ENCODE results near the gene MYD88. TPM values are rescaled to one million over a fixed set of nuclear protein-coding genes. Genes with fewer than 3 reads are reported as not detected.

MYD88 gene
- total and polyA plus RNA-seq, 7 donors, result 27.8 to 74.0 (median 39.7) TPM

DNA sequence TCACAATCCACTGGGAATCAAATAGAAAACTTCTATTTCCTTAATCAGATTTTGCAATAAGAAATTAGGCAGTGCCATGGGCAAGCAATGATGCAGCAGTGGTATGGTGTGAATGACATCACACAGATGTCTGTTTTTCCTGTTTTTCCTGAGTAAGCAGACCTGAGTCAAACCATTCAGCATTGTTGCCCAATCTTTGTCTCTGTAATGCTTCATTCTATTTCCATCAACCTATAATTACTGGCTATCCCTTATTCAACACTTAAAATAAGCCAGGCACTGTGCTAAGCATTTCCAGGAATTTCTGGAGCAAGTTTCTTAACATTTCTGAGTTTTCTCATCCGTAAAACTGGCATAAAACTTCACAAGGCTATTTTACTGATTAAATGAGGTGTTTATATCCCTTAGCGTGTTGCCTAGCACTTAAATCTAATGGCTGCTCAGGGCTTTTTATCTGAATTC, 15.6 kb downstream of the MYD88 start:
- 79 to 86% methylated on average over 2 of the region's 2 CpGs for WGBS, 2 donors
- H3K27me3 ChIP-seq, result no peaks in the 10 kb centered on the region
- no peak overlapping the region for H3K27ac ChIP-seq
- TF ChIP-seq EP300 (IDR thresholded peaks at IDR 0.05) (no peak), POLR2AphosphoS5 (IDR thresholded peaks at IDR 0.05) (peak in 1 of 4 donors; percentile 53)
- H3K4me1 ChIP-seq, result no peaks in the 10 kb centered on the region
- no peaks in the 10 kb centered on the region for H3K9me3 ChIP-seq
- H3K4me3 ChIP-seq, result no peak overlapping the region
- intact Hi-C loops (cut with DNase I), result no loop called here
- no peaks in the 10 kb centered on the region for H3K36me3 ChIP-seq
- DNase-seq, result no peak

GRCh38 chr3:38154625-38155255, 16.3 kb downstream of the MYD88 start:
- no peaks in the 10 kb centered on the region for H3K27me3 ChIP-seq
- no peaks in the 10 kb centered on the region for H3K36me3 ChIP-seq
- TF ChIP-seq POLR2A (IDR thresholded peaks at IDR 0.05) (no peak), EP300 (IDR thresholded peaks at IDR 0.05) (no peak), POLR2AphosphoS5 (IDR thresholded peaks at IDR 0.05) (no peak)
- TF ChIP-seq, protein P1, sequence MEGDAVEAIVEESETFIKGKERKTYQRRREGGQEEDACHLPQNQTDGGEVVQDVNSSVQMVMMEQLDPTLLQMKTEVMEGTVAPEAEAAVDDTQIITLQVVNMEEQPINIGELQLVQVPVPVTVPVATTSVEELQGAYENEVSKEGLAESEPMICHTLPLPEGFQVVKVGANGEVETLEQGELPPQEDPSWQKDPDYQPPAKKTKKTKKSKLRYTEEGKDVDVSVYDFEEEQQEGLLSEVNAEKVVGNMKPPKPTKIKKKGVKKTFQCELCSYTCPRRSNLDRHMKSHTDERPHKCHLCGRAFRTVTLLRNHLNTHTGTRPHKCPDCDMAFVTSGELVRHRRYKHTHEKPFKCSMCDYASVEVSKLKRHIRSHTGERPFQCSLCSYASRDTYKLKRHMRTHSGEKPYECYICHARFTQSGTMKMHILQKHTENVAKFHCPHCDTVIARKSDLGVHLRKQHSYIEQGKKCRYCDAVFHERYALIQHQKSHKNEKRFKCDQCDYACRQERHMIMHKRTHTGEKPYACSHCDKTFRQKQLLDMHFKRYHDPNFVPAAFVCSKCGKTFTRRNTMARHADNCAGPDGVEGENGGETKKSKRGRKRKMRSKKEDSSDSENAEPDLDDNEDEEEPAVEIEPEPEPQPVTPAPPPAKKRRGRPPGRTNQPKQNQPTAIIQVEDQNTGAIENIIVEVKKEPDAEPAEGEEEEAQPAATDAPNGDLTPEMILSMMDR (IDR thresholded peaks at IDR 0.05), result no peak
- H3K9me3 ChIP-seq, result no peaks in the 10 kb centered on the region
- H3K4me3 ChIP-seq, result no peak overlapping the region
- no peak overlapping the region for H3K27ac ChIP-seq
- no peaks in the 10 kb centered on the region for H3K4me1 ChIP-seq
- DNase-seq, result no peak
- intact Hi-C loops (cut with DNase I), result no loop called here
- WGBS, 2 donors, result 39 to 62% methylated on average over 2 of the region's 2 CpGs

DNA sequence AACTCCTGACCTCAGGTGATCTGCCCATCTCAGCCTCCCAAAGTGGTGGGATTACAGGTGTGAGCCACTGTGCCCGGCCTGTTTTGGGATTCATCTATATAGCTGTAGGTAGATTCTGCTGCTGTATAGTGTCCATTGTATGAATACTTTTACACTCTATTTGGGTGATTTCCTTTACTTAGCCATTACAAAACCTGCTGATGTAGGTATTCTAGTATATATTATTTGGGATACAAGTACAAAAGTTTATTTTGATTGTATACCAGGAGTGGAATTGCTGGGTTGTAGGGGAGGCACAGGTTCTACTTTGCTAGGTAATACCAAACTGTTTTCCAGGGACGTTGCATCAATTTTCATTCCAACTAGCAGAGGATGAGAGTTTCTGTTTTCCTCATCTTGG, 17.4 kb downstream of the MYD88 start:
- TF ChIP-seq, protein P1 (IDR thresholded peaks at IDR 0.05), result no peak
- TF ChIP-seq POLR2AphosphoS5 (IDR thresholded peaks at IDR 0.05) (no peak), POLR2A (IDR thresholded peaks at IDR 0.05) (no peak), EP300 (IDR thresholded peaks at IDR 0.05) (no peak)
- no peaks in the 10 kb centered on the region for H3K9me3 ChIP-seq
- intact Hi-C loops (cut with DNase I), result no loop called here
- no peak overlapping the region for H3K4me3 ChIP-seq
- no peaks in the 10 kb centered on the region for H3K36me3 ChIP-seq
- no peak for DNase-seq
- 92 to 96% methylated on average over 2 of the region's 2 CpGs for WGBS, 2 donors
- no peak overlapping the region for H3K27ac ChIP-seq
- H3K27me3 ChIP-seq, result no peaks in the 10 kb centered on the region
- H3K4me1 ChIP-seq, result no peaks in the 10 kb centered on the region

- TF ChIP-seq POLR2A (IDR thresholded peaks at IDR 0.05), result no peak
- no peak for TF ChIP-seq EP300 (IDR thresholded peaks at IDR 0.05)
- TF ChIP-seq, protein P1 (IDR thresholded peaks at IDR 0.05), result no peak
- TF ChIP-seq POLR2AphosphoS5 (IDR thresholded peaks at IDR 0.05), result no peak
- H3K9me3 ChIP-seq, result no peaks in the 10 kb centered on the region
- intact Hi-C loops (cut with DNase I), result no loop called here
These were observed 18.7 kb downstream of the MYD88 start for GRCh38 chr3:38157117-38157516.

GRCh38 chr3:38157595-38157994, 19.1 kb downstream of the MYD88 start:
- intact Hi-C loops (cut with DNase I), result no loop called here
- no peaks in the 10 kb centered on the region for H3K36me3 ChIP-seq
- WGBS, 2 donors, result 79 to 85% methylated on average over 3 of the region's 3 CpGs
- no peaks in the 10 kb centered on the region for H3K4me1 ChIP-seq
- no peak overlapping the region for H3K4me3 ChIP-seq
- TF ChIP-seq POLR2AphosphoS5 (IDR thresholded peaks at IDR 0.05) (no peak), POLR2A (IDR thresholded peaks at IDR 0.05) (no peak), EP300 (IDR thresholded peaks at IDR 0.05) (no peak)
- TF ChIP-seq, protein P1 (IDR thresholded peaks at IDR 0.05), result no peak
- H3K27me3 ChIP-seq, result no peaks in the 10 kb centered on the region
- H3K9me3 ChIP-seq, result no peaks in the 10 kb centered on the region
- DNase-seq, result no peak
- no peak overlapping the region for H3K27ac ChIP-seq

More at GRCh38 chr3:38157117-38157516, 18.7 kb downstream of the MYD88 start:
- no peak for DNase-seq
- no peaks in the 10 kb centered on the region for H3K27me3 ChIP-seq
- H3K27ac ChIP-seq, result no peak overlapping the region
- 97 to 99% methylated on average over 2 of the region's 2 CpGs for WGBS, 2 donors
- no peaks in the 10 kb centered on the region for H3K4me1 ChIP-seq
- no peaks in the 10 kb centered on the region for H3K36me3 ChIP-seq
- no peak overlapping the region for H3K4me3 ChIP-seq
